GM23338 (cell line): ENCODE data around the gene SLC25A44. TPM values are rescaled to one million over a fixed set of nuclear protein-coding genes. Genes with fewer than 3 reads are reported as not detected.

ENCODE experiments used
- ATAC-seq: fragments of 200-7000 bp; cut with Tn5 transposase; 3 replicates; pipeline ENCODE4 v1.9.1; 2020
- DNase-seq: peaks from one replicate; pipeline ENCODE4 v3.0.0-alpha.2; 2015; ENCODE audit warnings: low spot score
- H2AFZ ChIP-seq: fragments of 200-600 bp; sonication (generic); 2 replicates; pipeline ENCODE4 v1.8.0; 2016; ENCODE audit warnings: antibody characterized with exemption, mild to moderate bottlenecking, moderate library complexity
- H3F3A ChIP-seq: fragments of 200-600 bp; sonication (generic); replicated peaks from 2 replicates; pipeline ENCODE4 v1.8.0; 2017; ENCODE audit warnings: antibody characterized with exemption, mixed run types, low read depth
- H3K27ac ChIP-seq: fragments of 200-600 bp; sonication (generic); 2 replicates; pipeline ENCODE4 v1.6.1; 2016; ENCODE audit warnings: low read depth
- H3K27me3 ChIP-seq: fragments of 200-600 bp; sonication (generic); 2 replicates; pipeline ENCODE4 v1.8.0; 2016; ENCODE audit warnings: mild to moderate bottlenecking, mixed run types, moderate library complexity; ENCODE audit not compliant: insufficient read depth
- H3K36me3 ChIP-seq: fragments of 200-600 bp; sonication (generic); 2 replicates; pipeline ENCODE4 v1.8.0; 2016; ENCODE audit warnings: mild to moderate bottlenecking; ENCODE audit not compliant: insufficient read depth
- H3K4me1 ChIP-seq: fragments of 200-600 bp; sonication (generic); 2 replicates; pipeline ENCODE4 v1.8.0; 2016; ENCODE audit warnings: mild to moderate bottlenecking, moderate library complexity; ENCODE audit not compliant: insufficient read depth
- H3K4me2 ChIP-seq: fragments of 200-600 bp; sonication (generic); 2 replicates; pipeline ENCODE4 v1.7.1; 2017; ENCODE audit warnings: mixed run types
- H3K4me3 ChIP-seq: fragments of 200-600 bp; sonication (generic); 2 replicates; pipeline ENCODE4 v1.6.1; 2016; ENCODE audit warnings: mixed run types
- H3K79me2 ChIP-seq: fragments of 200-600 bp; sonication (generic); replicated peaks from 2 replicates; pipeline ENCODE4 v1.8.0; 2017; ENCODE audit warnings: mild to moderate bottlenecking; ENCODE audit not compliant: insufficient read depth
- H3K9me2 ChIP-seq: fragments of 200-600 bp; sonication (generic); 2 replicates; pipeline ENCODE4 v1.8.0; 2017; ENCODE audit not compliant: insufficient read depth
- H4K20me1 ChIP-seq: fragments of 200-600 bp; sonication (generic); replicated peaks from 2 replicates; pipeline ENCODE4 v1.8.0; 2017; ENCODE audit warnings: mild to moderate bottlenecking; ENCODE audit not compliant: insufficient read depth
- H3K27ac Mint-ChIP-seq: 2 replicates; pipeline ENCODE4 v1.8.0; 2020; ENCODE audit warnings: inconsistent platforms, mild to moderate bottlenecking, moderate library complexity, mixed read lengths
- H3K27me3 Mint-ChIP-seq: 3 replicates; pipeline ENCODE4 v1.8.0; 2022; ENCODE audit warnings: low read depth, mild to moderate bottlenecking, moderate library complexity, mixed read lengths, inconsistent platforms; ENCODE audit not compliant: insufficient read depth, poor library complexity
- H3K36me3 Mint-ChIP-seq: 3 replicates; pipeline ENCODE4 v1.8.0; 2021; ENCODE audit warnings: low read depth, mild to moderate bottlenecking, inconsistent platforms, moderate library complexity, mixed read lengths
- H3K4me1 Mint-ChIP-seq: 3 replicates; pipeline ENCODE4 v1.8.0; 2020; ENCODE audit warnings: mild to moderate bottlenecking, inconsistent platforms, mixed read lengths
- H3K4me3 Mint-ChIP-seq: 3 replicates; pipeline ENCODE4 v1.8.0; 2021; ENCODE audit warnings: moderate library complexity, mild to moderate bottlenecking, inconsistent platforms, mixed read lengths
- H3K9me3 Mint-ChIP-seq: 3 replicates; pipeline ENCODE4 v1.8.0; 2020; ENCODE audit warnings: moderate library complexity, mild to moderate bottlenecking, inconsistent platforms, mixed read lengths
- CTCF ChIP-seq, 2 experiments: fragments of 200-600 bp in 1 of 2; sonication (generic) in 1 of 2; conservative IDR thresholded peaks; 2 replicates each; pipeline versions ENCODE4 v1.5.1 to v1.6.1; 2016 to 2017; ENCODE audit warnings: antibody characterized with exemption in 2 of 2, low read depth in 2 of 2, mild to moderate bottlenecking in 2 of 2, moderate library complexity in 1 of 2
- EZH2phosphoT487 ChIP-seq: fragments of 200-600 bp; sonication (generic); IDR thresholded peaks from one replicate; pipeline ENCODE4 v1.8.1; 2018; ENCODE audit warnings: antibody characterized with exemption; ENCODE audit not compliant: unreplicated experiment
- JUNB ChIP-seq: IDR thresholded peaks from one replicate; pipeline ENCODE4 v1.6.1; 2016; ENCODE audit warnings: antibody characterized with exemption; ENCODE audit not compliant: unreplicated experiment
- NANOG ChIP-seq: IDR thresholded peaks from 2 replicates; pipeline ENCODE4 v1.6.1; 2016; ENCODE audit warnings: antibody characterized with exemption, borderline replicate concordance
- POLR2AphosphoS5 ChIP-seq: IDR thresholded peaks from 2 replicates; pipeline ENCODE4 v1.6.1; 2016; ENCODE audit warnings: antibody characterized with exemption, low read depth
- ZNF114 ChIP-seq: fragments of 250-450 bp; sonication (Bioruptor Pico); IDR thresholded peaks from 2 replicates; pipeline ENCODE4 v1.5.0; 2020; ENCODE audit warnings: mild to moderate bottlenecking, moderate library complexity
- ZNF462 ChIP-seq: fragments of 250-450 bp; sonication (Bioruptor Pico); IDR thresholded peaks from 2 replicates; pipeline ENCODE4 v1.5.0; 2020; ENCODE audit warnings: mild to moderate bottlenecking, moderate library complexity
- polyA plus RNA-seq: library from polyadenylated mRNA; unstranded; fragments of >200 nt; fragmentation: Nextera tagmentation; extraction: Ambion mirVana; gene quantifications from 2 replicates; pipeline ENCODE4 v1.2.1, GENCODE V29; 2016
- total RNA-seq: library from RNA; depleted of rRNA; stranded (reverse); fragments of >200 nt; shearing (Covaris generic); gene quantifications from 2 replicates; pipeline ENCODE4 v1.2.3, GENCODE V29; 2014

The SLC25A44 gene
- total and polyA plus RNA-seq, 2 experiments from 2014 or later, result 7.0 to 25.1 TPM

GRCh38 chr1:156244712-156245111 lies 50.8 kb downstream of the SLC25A44 start (continued):
- TF ChIP-seq ZNF462 (CRISPR knock-in tag), result no peak
- no peak for TF ChIP-seq EZH2phosphoT487
- TF ChIP-seq JUNB, result no peak
- TF ChIP-seq ZNF114, result no peak
- no peak for TF ChIP-seq NANOG

GRCh38 chr1:156245451-156246232 lies 51.7 kb downstream of the SLC25A44 start:
- Mint-ChIP-seq H3K9me3 (no peaks in the 10 kb centered on the region), H3K27ac (no peak overlapping the region), H3K4me1 (peaks cover 34% of the 10 kb centered on the region), H3K27me3 (peaks cover 21% of the 10 kb centered on the region), H3K4me3 (peak overlapping the region; percentile 78), H3K36me3 (peaks cover 15% of the 10 kb centered on the region)
- Histone ChIP-seq H3K79me2 (no peaks in the 10 kb centered on the region), H3F3A (peaks cover 15% of the 10 kb centered on the region), H2AFZ (peak overlapping the region; percentile 93), H3K4me2 (peak overlapping the region; percentile 91), H3K4me1 (peaks cover 33% of the 10 kb centered on the region), H3K4me3 (peak overlapping the region; percentile 64), H3K27me3 (no peaks in the 10 kb centered on the region), H3K27ac (no peak overlapping the region), H3K36me3 (no peaks in the 10 kb centered on the region), H3K9me2 (no peaks in the 10 kb centered on the region), H4K20me1 (no peaks in the 10 kb centered on the region)
- DNase-seq (peak; percentile 75), ATAC-seq (peak; percentile 43)
- TF ChIP-seq ZNF462 (CRISPR knock-in tag), result no peak
- no peak for TF ChIP-seq ZNF114
- peak; percentile 48 for TF ChIP-seq POLR2AphosphoS5
- TF ChIP-seq CTCF (conservative IDR thresholded peaks at IDR 0.05; ENCODE audit: low read depth in 2 of 2), result no peak; a peak in 1 of 4 replicates
